ENCODE results near the gene ERBB3.

ERBB3 gene

DNA sequence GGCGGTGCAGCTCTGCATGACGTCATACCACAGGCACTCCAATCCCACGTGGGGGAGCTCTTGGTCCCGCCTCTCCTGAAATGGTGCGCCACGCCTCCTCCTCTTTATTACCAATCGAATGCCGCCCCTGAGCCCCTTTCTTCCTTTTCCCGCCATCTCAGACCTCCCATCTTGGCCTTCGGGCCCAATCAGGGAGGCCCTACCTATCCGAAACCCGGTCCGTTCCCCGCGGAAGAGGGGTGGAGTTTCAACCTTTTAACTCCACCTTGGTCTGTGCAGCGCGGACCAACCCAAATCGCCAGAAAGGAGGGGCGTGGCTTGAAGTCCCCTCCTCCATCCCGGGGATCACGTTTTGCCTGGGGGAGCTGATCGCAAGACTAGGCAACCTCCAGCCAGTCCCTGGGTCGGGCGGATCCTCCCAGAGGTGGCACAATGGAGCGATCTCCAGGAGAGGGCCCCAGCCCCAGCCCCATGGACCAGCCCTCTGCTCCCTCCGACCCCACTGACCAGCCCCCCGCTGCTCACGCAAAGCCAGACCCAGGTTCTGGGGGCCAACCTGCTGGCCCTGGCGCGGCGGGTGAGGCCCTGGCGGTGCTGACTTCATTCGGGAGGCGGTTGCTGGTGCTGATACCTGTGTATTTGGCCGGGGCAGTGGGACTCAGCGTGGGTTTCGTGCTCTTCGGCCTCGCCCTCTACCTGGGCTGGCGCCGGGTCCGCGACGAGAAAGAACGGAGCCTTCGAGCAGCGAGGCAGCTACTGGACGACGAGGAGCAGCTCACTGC lies 48.1 kb downstream of the ERBB3 start, which contains the start of gene ESYT1 (continued):
- TF ChIP-seq, protein P1, sequence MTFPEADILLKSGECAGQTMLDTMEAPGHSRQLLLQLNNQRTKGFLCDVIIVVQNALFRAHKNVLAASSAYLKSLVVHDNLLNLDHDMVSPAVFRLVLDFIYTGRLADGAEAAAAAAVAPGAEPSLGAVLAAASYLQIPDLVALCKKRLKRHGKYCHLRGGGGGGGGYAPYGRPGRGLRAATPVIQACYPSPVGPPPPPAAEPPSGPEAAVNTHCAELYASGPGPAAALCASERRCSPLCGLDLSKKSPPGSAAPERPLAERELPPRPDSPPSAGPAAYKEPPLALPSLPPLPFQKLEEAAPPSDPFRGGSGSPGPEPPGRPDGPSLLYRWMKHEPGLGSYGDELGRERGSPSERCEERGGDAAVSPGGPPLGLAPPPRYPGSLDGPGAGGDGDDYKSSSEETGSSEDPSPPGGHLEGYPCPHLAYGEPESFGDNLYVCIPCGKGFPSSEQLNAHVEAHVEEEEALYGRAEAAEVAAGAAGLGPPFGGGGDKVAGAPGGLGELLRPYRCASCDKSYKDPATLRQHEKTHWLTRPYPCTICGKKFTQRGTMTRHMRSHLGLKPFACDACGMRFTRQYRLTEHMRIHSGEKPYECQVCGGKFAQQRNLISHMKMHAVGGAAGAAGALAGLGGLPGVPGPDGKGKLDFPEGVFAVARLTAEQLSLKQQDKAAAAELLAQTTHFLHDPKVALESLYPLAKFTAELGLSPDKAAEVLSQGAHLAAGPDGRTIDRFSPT (tag by site-specific recombination; IDR thresholded peaks at IDR 0.05): peak; percentile 69; the same call in 1 of the 2 replicates
- TF ChIP-seq ZNF837 (tag by site-specific recombination; IDR thresholded peaks at IDR 0.05): no peak
- peak; percentile 98 for TF ChIP-seq ZBTB21 (tag by site-specific recombination; IDR thresholded peaks at IDR 0.05)
- TF ChIP-seq BCL11A (tag by site-specific recombination; IDR thresholded peaks at IDR 0.05; ENCODE audit: low read depth): 0 out of 2 replicates have a peak, but pooled peaks have one; percentile 22
- TF ChIP-seq, protein P2, sequence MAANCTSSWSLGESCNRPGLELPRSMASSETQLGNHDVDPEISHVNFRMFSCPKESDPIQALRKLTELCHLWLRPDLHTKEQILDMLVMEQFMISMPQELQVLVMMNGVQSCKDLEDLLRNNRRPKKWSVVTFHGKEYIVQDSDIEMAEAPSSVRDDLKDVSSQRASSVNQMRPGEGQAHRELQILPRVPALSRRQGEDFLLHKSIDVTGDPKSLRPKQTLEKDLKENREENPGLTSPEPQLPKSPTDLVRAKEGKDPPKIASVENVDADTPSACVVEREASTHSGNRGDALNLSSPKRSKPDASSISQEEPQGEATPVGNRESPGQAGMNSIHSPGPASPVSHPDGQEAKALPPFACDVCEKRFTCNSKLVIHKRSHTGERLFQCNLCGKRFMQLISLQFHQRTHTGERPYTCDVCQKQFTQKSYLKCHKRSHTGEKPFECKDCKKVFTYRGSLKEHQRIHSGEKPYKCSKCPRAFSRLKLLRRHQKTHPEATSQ (tag by site-specific recombination; IDR thresholded peaks at IDR 0.05): 0 out of 2 replicates have a peak, but pooled peaks have one; percentile 45
- TF ChIP-seq PRDM1 (tag by site-specific recombination; IDR thresholded peaks at IDR 0.05): 0 out of 2 replicates have a peak, but pooled peaks have one; percentile 68
- peak; percentile 85 for TF ChIP-seq ZBTB48 (tag by site-specific recombination; IDR thresholded peaks at IDR 0.05)
- peak; percentile 62; the same call in 1 of the 2 replicates for TF ChIP-seq ZEB2 (tag by site-specific recombination; IDR thresholded peaks at IDR 0.05)
- peak; percentile 94 for TF ChIP-seq SP3 (tag by site-specific recombination; IDR thresholded peaks at IDR 0.05)
- TF ChIP-seq ZBTB17 (tag by site-specific recombination; IDR thresholded peaks at IDR 0.05): peak; percentile 74
- TF ChIP-seq SP7 (tag by site-specific recombination; IDR thresholded peaks at IDR 0.05): peak; percentile 78
- peak; percentile 100 for TF ChIP-seq ZNF366 (tag by site-specific recombination; conservative IDR thresholded peaks at IDR 0.05)
- TF ChIP-seq SP2 (tag by site-specific recombination; IDR thresholded peaks at IDR 0.05): peak; percentile 99
- no peak for TF ChIP-seq GLI4 (tag by site-specific recombination; IDR thresholded peaks at IDR 0.05)
- peak; percentile 69 for TF ChIP-seq KLF8 (tag by site-specific recombination; IDR thresholded peaks at IDR 0.05)
- TF ChIP-seq ZNF248 (tag by site-specific recombination; IDR thresholded peaks at IDR 0.05): no peak
- TF ChIP-seq, protein P3, sequence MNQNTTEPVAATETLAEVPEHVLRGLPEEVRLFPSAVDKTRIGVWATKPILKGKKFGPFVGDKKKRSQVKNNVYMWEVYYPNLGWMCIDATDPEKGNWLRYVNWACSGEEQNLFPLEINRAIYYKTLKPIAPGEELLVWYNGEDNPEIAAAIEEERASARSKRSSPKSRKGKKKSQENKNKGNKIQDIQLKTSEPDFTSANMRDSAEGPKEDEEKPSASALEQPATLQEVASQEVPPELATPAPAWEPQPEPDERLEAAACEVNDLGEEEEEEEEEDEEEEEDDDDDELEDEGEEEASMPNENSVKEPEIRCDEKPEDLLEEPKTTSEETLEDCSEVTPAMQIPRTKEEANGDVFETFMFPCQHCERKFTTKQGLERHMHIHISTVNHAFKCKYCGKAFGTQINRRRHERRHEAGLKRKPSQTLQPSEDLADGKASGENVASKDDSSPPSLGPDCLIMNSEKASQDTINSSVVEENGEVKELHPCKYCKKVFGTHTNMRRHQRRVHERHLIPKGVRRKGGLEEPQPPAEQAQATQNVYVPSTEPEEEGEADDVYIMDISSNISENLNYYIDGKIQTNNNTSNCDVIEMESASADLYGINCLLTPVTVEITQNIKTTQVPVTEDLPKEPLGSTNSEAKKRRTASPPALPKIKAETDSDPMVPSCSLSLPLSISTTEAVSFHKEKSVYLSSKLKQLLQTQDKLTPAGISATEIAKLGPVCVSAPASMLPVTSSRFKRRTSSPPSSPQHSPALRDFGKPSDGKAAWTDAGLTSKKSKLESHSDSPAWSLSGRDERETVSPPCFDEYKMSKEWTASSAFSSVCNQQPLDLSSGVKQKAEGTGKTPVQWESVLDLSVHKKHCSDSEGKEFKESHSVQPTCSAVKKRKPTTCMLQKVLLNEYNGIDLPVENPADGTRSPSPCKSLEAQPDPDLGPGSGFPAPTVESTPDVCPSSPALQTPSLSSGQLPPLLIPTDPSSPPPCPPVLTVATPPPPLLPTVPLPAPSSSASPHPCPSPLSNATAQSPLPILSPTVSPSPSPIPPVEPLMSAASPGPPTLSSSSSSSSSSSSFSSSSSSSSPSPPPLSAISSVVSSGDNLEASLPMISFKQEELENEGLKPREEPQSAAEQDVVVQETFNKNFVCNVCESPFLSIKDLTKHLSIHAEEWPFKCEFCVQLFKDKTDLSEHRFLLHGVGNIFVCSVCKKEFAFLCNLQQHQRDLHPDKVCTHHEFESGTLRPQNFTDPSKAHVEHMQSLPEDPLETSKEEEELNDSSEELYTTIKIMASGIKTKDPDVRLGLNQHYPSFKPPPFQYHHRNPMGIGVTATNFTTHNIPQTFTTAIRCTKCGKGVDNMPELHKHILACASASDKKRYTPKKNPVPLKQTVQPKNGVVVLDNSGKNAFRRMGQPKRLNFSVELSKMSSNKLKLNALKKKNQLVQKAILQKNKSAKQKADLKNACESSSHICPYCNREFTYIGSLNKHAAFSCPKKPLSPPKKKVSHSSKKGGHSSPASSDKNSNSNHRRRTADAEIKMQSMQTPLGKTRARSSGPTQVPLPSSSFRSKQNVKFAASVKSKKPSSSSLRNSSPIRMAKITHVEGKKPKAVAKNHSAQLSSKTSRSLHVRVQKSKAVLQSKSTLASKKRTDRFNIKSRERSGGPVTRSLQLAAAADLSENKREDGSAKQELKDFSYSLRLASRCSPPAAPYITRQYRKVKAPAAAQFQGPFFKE (tag by site-specific recombination; IDR thresholded peaks at IDR 0.05; ENCODE audit: borderline replicate concordance): 0 out of 2 replicates have a peak, but pooled peaks have one; percentile 30
- peak; percentile 36; the same call in 1 of the 2 replicates for TF ChIP-seq ZNF391 (tag by site-specific recombination; IDR thresholded peaks at IDR 0.05; ENCODE audit: borderline replicate concordance, low read depth)
- TF ChIP-seq, protein P4, sequence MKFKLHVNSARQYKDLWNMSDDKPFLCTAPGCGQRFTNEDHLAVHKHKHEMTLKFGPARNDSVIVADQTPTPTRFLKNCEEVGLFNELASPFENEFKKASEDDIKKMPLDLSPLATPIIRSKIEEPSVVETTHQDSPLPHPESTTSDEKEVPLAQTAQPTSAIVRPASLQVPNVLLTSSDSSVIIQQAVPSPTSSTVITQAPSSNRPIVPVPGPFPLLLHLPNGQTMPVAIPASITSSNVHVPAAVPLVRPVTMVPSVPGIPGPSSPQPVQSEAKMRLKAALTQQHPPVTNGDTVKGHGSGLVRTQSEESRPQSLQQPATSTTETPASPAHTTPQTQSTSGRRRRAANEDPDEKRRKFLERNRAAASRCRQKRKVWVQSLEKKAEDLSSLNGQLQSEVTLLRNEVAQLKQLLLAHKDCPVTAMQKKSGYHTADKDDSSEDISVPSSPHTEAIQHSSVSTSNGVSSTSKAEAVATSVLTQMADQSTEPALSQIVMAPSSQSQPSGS (tag by site-specific recombination; IDR thresholded peaks at IDR 0.05; ENCODE audit: low read depth): peak; percentile 100
- peak; percentile 99 for TF ChIP-seq ZNF629 (tag by site-specific recombination; IDR thresholded peaks at IDR 0.05)
- peak; percentile 53 for TF ChIP-seq ZSCAN30 (tag by site-specific recombination; IDR thresholded peaks at IDR 0.05)
- TF ChIP-seq, protein P5, sequence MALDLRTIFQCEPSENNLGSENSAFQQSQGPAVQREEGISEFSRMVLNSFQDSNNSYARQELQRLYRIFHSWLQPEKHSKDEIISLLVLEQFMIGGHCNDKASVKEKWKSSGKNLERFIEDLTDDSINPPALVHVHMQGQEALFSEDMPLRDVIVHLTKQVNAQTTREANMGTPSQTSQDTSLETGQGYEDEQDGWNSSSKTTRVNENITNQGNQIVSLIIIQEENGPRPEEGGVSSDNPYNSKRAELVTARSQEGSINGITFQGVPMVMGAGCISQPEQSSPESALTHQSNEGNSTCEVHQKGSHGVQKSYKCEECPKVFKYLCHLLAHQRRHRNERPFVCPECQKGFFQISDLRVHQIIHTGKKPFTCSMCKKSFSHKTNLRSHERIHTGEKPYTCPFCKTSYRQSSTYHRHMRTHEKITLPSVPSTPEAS (tag by site-specific recombination; IDR thresholded peaks at IDR 0.05): 0 out of 2 replicates have a peak, but pooled peaks have one; percentile 11
- TF ChIP-seq, protein P6, sequence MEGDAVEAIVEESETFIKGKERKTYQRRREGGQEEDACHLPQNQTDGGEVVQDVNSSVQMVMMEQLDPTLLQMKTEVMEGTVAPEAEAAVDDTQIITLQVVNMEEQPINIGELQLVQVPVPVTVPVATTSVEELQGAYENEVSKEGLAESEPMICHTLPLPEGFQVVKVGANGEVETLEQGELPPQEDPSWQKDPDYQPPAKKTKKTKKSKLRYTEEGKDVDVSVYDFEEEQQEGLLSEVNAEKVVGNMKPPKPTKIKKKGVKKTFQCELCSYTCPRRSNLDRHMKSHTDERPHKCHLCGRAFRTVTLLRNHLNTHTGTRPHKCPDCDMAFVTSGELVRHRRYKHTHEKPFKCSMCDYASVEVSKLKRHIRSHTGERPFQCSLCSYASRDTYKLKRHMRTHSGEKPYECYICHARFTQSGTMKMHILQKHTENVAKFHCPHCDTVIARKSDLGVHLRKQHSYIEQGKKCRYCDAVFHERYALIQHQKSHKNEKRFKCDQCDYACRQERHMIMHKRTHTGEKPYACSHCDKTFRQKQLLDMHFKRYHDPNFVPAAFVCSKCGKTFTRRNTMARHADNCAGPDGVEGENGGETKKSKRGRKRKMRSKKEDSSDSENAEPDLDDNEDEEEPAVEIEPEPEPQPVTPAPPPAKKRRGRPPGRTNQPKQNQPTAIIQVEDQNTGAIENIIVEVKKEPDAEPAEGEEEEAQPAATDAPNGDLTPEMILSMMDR (tag by site-specific recombination; IDR thresholded peaks at IDR 0.05): peak; percentile 67; the same call in 1 of the 2 replicates

Measured in HEK293 (cell line).